Endothelial cell of umbilical vein (primary cell): Measurements from ENCODE around the gene TSPAN1. TPM values are rescaled to one million over a fixed set of nuclear protein-coding genes. Genes with fewer than 3 reads are reported as not detected.

ENCODE experiments used
- BruUV-seq: library from RNA; stranded (reverse); fragments of 400-500 nt; replicated peaks from 2 replicates; lab custom pipeline; 2021; lab: Mats Ljungman, UMichigan
- CTCF ChIA-PET: fragments of 300-600, 350-600 bp; sonication (Branson Sonifier 250); formaldehyde crosslinking; loops from one replicate; lab custom pipeline; 2021; ENCODE audit warnings: antibody characterized with exemption, inconsistent platforms; lab: Charles Lee
- POLR2A ChIA-PET: fragments of 300-600, 350-600 bp; sonication (Branson Sonifier 250); formaldehyde crosslinking; loops from one replicate; lab custom pipeline; 2021; ENCODE audit warnings: antibody characterized with exemption, inconsistent platforms; lab: Charles Lee
- DNase-seq: peaks from one replicate; pipeline ENCODE4 v3.0.0-alpha.2; 2011; ENCODE audit warnings: low read depth, low spot score
- FAIRE-seq: peaks from 2 replicates; lab custom pipeline; 2011; peaks lifted over from hg19 to GRCh38; lab: Jason Lieb, UNC
- H2AFZ ChIP-seq: 2 replicates; pipeline ENCODE4 v1.6.0; 2012; ENCODE audit warnings: low read depth, low read length, control low read depth, inconsistent platforms
- H3K27ac ChIP-seq: 2 replicates; pipeline ENCODE4 v1.5.1; 2011; ENCODE audit warnings: low read depth, mild to moderate bottlenecking, control low read depth, low read length, moderate library complexity; ENCODE audit not compliant: insufficient read depth
- H3K27me3 ChIP-seq, 2 experiments: 2 replicates each; pipeline versions ENCODE4 v1.6.0 to v1.6.1; 2011; ENCODE audit warnings: low read length in 2 of 2, mixed read lengths in 1 of 2; ENCODE audit not compliant: control insufficient read depth in 2 of 2, insufficient read depth in 2 of 2
- H3K36me3 ChIP-seq, 2 experiments: 2 replicates in 1 of 2; 3 replicates in 1 of 2; pipeline ENCODE4 v1.5.1; 2011; ENCODE audit warnings: low read length in 2 of 2, mild to moderate bottlenecking in 1 of 2, moderate library complexity in 1 of 2; ENCODE audit not compliant: control insufficient read depth in 2 of 2, insufficient read depth in 2 of 2; ENCODE audit errors: extremely low read depth in 1 of 2
- H3K4me1 ChIP-seq: 3 replicates; pipeline ENCODE4 v1.5.1; 2011; ENCODE audit warnings: mild to moderate bottlenecking, low read length; ENCODE audit not compliant: control insufficient read depth, insufficient read depth; ENCODE audit errors: extremely low read depth
- H3K4me2 ChIP-seq: 2 replicates; pipeline ENCODE4 v1.6.1; 2011; ENCODE audit warnings: low read length, control low read depth, mixed read lengths; ENCODE audit not compliant: insufficient read depth
- H3K4me3 ChIP-seq, 3 experiments: fragments of 200-600 bp in 1 of 3; sonication (generic), shearing (Covaris generic) in 1 of 3; replicated peaks in 1 of 3; 2 replicates each; pipeline ENCODE4 v1.5.1; 2011 to 2016; ENCODE audit warnings: control low read depth in 3 of 3, low read length in 3 of 3, mild to moderate bottlenecking in 2 of 3, inconsistent platforms in 1 of 3, low read depth in 1 of 3, moderate library complexity in 1 of 3; ENCODE audit not compliant: insufficient read depth in 1 of 3
- H3K79me2 ChIP-seq: 2 replicates; pipeline ENCODE4 v1.6.0; 2012; ENCODE audit warnings: low read length, inconsistent platforms; ENCODE audit not compliant: control insufficient read depth, insufficient read depth
- H3K9ac ChIP-seq: replicated peaks from 2 replicates; pipeline ENCODE3; 2011; ENCODE audit warnings: low read length, control low read depth; ENCODE audit not compliant: insufficient read depth; ENCODE audit errors: extremely low read depth
- H3K9me1 ChIP-seq: replicated peaks from 3 replicates; pipeline ENCODE4 v1.6.0; 2011; ENCODE audit warnings: mild to moderate bottlenecking, low read length; ENCODE audit not compliant: control insufficient read depth, insufficient read depth; ENCODE audit errors: extremely low read depth
- H3K9me3 ChIP-seq: replicated peaks from 2 replicates; pipeline ENCODE4 v1.5.1; 2012; ENCODE audit warnings: low read length, inconsistent platforms; ENCODE audit not compliant: control insufficient read depth, insufficient read depth
- H4K20me1 ChIP-seq: replicated peaks from 2 replicates; pipeline ENCODE3; 2011; ENCODE audit warnings: mild to moderate bottlenecking, low read length; ENCODE audit not compliant: control insufficient read depth, insufficient read depth; ENCODE audit errors: extremely low read depth
- CTCF ChIP-seq, 2 donors: IDR thresholded peaks; 1 replicate in 1 of 2; 2 replicates in 1 of 2; pipeline ENCODE4 v1.5.1; 2011; ENCODE audit warnings: low read length in 2 of 2, mild to moderate bottlenecking in 2 of 2, moderate library complexity in 2 of 2, control low read depth in 1 of 2, inconsistent platforms in 1 of 2, low read depth in 1 of 2; ENCODE audit not compliant: insufficient read depth in 1 of 2; ENCODE audit errors: extremely low read depth in 1 of 2
- EZH2 ChIP-seq: IDR thresholded peaks from 2 replicates; pipeline ENCODE4 v1.6.1; 2012; ENCODE audit warnings: borderline replicate concordance, low read depth, mild to moderate bottlenecking, moderate library complexity, low read length, inconsistent platforms; ENCODE audit not compliant: severe bottlenecking
- FOS ChIP-seq: IDR thresholded peaks from 2 replicates; pipeline ENCODE4 v1.6.1; 2011; ENCODE audit warnings: mild to moderate bottlenecking, low read length, moderate library complexity, borderline replicate concordance; ENCODE audit not compliant: insufficient read depth
- GATA2 ChIP-seq: IDR thresholded peaks from 2 replicates; pipeline ENCODE4 v1.7.0; 2011; ENCODE audit warnings: low read depth, mild to moderate bottlenecking, moderate library complexity, mixed read lengths, low read length; ENCODE audit not compliant: insufficient read length, insufficient read depth
- JUN ChIP-seq: IDR thresholded peaks from 2 replicates; pipeline ENCODE4 v1.6.1; 2011; ENCODE audit warnings: borderline replicate concordance, low read depth; ENCODE audit not compliant: insufficient read length, insufficient read depth
- MAX ChIP-seq: IDR thresholded peaks from 2 replicates; pipeline ENCODE4 v1.6.1; 2011; ENCODE audit not compliant: insufficient read depth, insufficient read length
- MYC ChIP-seq: IDR thresholded peaks from one replicate; pipeline ENCODE4 v1.6.1; 2011; ENCODE audit warnings: mild to moderate bottlenecking, low read depth, low read length
- POLR2A ChIP-seq: IDR thresholded peaks from 2 replicates; pipeline ENCODE4 v1.6.1; 2012; ENCODE audit warnings: low read depth, mild to moderate bottlenecking, control low read depth, low read length
- POLR2AphosphoS5 ChIP-seq: IDR thresholded peaks from 2 replicates; pipeline ENCODE4 v1.6.1; 2012; ENCODE audit warnings: low read depth, mild to moderate bottlenecking, control low read depth, low read length, moderate library complexity; ENCODE audit not compliant: insufficient read depth
- dilution Hi-C: fragments of 300-500 bp; cut with MboI; formaldehyde crosslinking; loops from one replicate; pipeline ENCODE4 v1.15.0; 2019; ENCODE audit warnings: low sequenced_read_pairs; ENCODE audit not compliant: extremely low pct_ligation_motif_present
- intact Hi-C: fragments of 100-400 bp; cut with micrococcal nuclease; formaldehyde crosslinking; loops from one replicate; pipeline ENCODE4 v1.10.0; 2022
- polyA plus RNA-seq, 4 experiments: library from polyadenylated mRNA; depleted of rRNA in 3 of 4; stranded (reverse) in 3 of 4; unstranded in 1 of 4; fragments of >200 nt; gene quantifications; 2 replicates each; pipeline versions ENCODE4 v1.2.1 to v1.2.3, GENCODE V29; 2011 to 2012; ENCODE audit warnings: missing spikeins in 1 of 4
- total RNA-seq: library from RNA; stranded (reverse); gene quantifications from 2 replicates; pipeline ENCODE4 v1.2.3, GENCODE V29; 2021

Gene TSPAN1
- total and polyA plus RNA-seq, 2 donors (not counting 3 experiments of a cell fraction or from before 2014, with no cell fraction given), result 0.65 to 0.88 TPM

- CTCF ChIA-PET, result interaction anchor here (1.0 to 1.6 kb wide), 2 partner anchors 9 to 28 kb away, joined by 3 to 4 read pairs; no protein-coding TSS in a partner anchor
Observed at GRCh38 chr1:46159516-46159915, 15.4 kb upstream of the TSPAN1 start.

More at GRCh38 chr1:46159516-46159915, 15.4 kb upstream of the TSPAN1 start:
- POLR2A ChIA-PET, result no interaction called here
- dilution Hi-C loops (no loop called here), intact Hi-C loops (no loop called here)
- FAIRE-seq (no peak), DNase-seq (no peak)
- Histone ChIP-seq H3K36me3 (no peaks in the 10 kb centered on the region), H4K20me1 (no peaks in the 10 kb centered on the region), H3K4me2 (no peak overlapping the region), H3K27ac (no peak overlapping the region), H3K4me3 (no peak overlapping the region), H3K9me1 (no peaks in the 10 kb centered on the region), H3K9me3 (no peaks in the 10 kb centered on the region), H3K79me2 (no peaks in the 10 kb centered on the region), H3K4me1 (no peaks in the 10 kb centered on the region), H2AFZ (no peak overlapping the region), H3K9ac (no peak overlapping the region), H3K27me3 (peaks cover 0 to 12% of the 10 kb centered on the region in 2 experiments)
- BruUV-seq, result no TSS peak
- TF ChIP-seq MYC, result no peak
- no peak for TF ChIP-seq MAX
- no peak for TF ChIP-seq GATA2
- no peak for TF ChIP-seq POLR2AphosphoS5
- TF ChIP-seq JUN, result no peak
- TF ChIP-seq CTCF (IDR thresholded peaks at IDR 0.05; ENCODE audit: extremely low read depth in 1 of 2, insufficient read depth in 1 of 2, low read depth in 1 of 2, low read length in 2 of 2), result no peak
- TF ChIP-seq FOS, result no peak
- TF ChIP-seq POLR2A, result no peak
- no peak for TF ChIP-seq EZH2
